HFFc6 (cell line): ENCODE measurements around the gene E2F1. TPM values are rescaled to one million over a fixed set of nuclear protein-coding genes. Genes with fewer than 3 reads are reported as not detected.
"Not testable (repeated sequence)": the region's sequence is repeated elsewhere in the genome, so short reads cannot be mapped to it uniquely, and the experiment has no call there.

ENCODE experiments used
- DNase-seq: peaks from one replicate; pipeline ENCODE4 v3.0.0-alpha.2; 2018
- H3K27ac Mint-ChIP-seq: 2 replicates; pipeline ENCODE4 v1.8.0; 2020; ENCODE audit warnings: mild to moderate bottlenecking, mixed read lengths
- H3K27me3 Mint-ChIP-seq: 2 replicates; pipeline ENCODE4 v1.8.0; 2021; ENCODE audit warnings: mild to moderate bottlenecking, moderate library complexity, mixed read lengths; ENCODE audit not compliant: insufficient read depth
- H3K36me3 Mint-ChIP-seq: 2 replicates; pipeline ENCODE4 v1.8.0; 2021; ENCODE audit warnings: low read depth, mixed read lengths
- H3K4me1 Mint-ChIP-seq: 2 replicates; pipeline ENCODE4 v1.8.0; 2020; ENCODE audit warnings: low read depth, mixed read lengths
- H3K4me3 Mint-ChIP-seq: 2 replicates; pipeline ENCODE4 v1.8.0; 2020; ENCODE audit warnings: mild to moderate bottlenecking, moderate library complexity, mixed read lengths
- H3K9me3 Mint-ChIP-seq: 2 replicates; pipeline ENCODE4 v1.8.0; 2020; ENCODE audit warnings: mild to moderate bottlenecking, mixed read lengths
- total RNA-seq, 6 experiments: library from RNA; stranded (reverse); fragmentation: NEBNext Ultra II Directional; extraction: Animal tissue kit (Norgen Biotek cat#: 25700); gene quantifications; 2 replicates in 1 of 6; 3 replicates in 5 of 6; pipeline ENCODE4 v1.2.3, GENCODE V29; 2021
- TF ChIP-seq, protein P1 (sequence below): fragments of 200-600 bp; sonication (generic); IDR thresholded peaks from 2 replicates; pipeline ENCODE4 v1.5.0; 2021; ENCODE audit warnings: antibody characterized with exemption, mild to moderate bottlenecking

E2F1 gene
- total RNA-seq, 6 experiments from 2014 or later, result 11.3 to 21.7 (median 20.2) TPM

DNA sequence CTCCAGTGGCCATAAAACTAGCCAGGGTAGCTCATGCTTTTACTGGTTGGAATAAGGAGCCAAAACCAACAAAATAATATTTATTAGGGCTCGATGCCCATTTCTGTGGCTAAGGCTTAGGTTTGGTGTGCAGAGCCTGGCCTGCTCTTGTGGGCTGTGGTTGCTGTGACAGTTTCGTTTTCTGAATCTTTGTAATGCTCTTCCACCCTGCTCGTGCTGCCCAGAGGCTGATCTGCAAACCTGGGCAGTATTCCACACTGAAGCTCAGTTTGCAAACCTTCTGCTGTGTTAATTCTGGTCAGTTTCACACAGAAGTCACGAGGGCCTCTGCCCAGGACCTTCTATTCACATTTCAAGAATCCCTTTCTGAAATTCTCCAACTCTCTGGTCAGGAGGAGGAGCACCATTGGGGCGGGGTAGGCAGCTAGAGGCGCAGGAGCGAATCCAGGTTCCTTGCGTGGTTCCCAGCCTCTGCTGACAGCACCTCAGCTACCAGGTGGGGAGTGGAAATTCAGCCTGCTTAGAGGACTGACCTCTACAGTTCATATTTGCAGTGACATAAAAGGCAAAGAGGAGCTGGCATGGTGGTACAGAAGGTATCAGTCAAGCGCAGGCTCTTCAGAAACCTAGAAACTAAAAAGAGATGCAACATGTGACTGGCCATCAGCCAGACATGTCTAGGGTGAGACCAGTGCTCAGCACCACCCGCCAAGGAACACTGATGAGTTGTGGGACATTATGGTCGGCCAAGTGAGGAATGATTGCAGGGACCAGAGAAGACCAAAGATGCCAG is 38.4 kb downstream of the E2F1 start:
- Mint-ChIP-seq H3K4me3 (no peak overlapping the region), H3K9me3 (no peaks in the 10 kb centered on the region), H3K36me3 (peaks cover 7% of the 10 kb centered on the region; the same call in 1 of the 2 replicates), H3K27ac (no peak overlapping the region), H3K4me1 (peaks cover 10% of the 10 kb centered on the region), H3K27me3 (no peaks in the 10 kb centered on the region; the same call in none of the 2 replicates)
- peak; percentile 32 for DNase-seq
- TF ChIP-seq, protein P1, sequence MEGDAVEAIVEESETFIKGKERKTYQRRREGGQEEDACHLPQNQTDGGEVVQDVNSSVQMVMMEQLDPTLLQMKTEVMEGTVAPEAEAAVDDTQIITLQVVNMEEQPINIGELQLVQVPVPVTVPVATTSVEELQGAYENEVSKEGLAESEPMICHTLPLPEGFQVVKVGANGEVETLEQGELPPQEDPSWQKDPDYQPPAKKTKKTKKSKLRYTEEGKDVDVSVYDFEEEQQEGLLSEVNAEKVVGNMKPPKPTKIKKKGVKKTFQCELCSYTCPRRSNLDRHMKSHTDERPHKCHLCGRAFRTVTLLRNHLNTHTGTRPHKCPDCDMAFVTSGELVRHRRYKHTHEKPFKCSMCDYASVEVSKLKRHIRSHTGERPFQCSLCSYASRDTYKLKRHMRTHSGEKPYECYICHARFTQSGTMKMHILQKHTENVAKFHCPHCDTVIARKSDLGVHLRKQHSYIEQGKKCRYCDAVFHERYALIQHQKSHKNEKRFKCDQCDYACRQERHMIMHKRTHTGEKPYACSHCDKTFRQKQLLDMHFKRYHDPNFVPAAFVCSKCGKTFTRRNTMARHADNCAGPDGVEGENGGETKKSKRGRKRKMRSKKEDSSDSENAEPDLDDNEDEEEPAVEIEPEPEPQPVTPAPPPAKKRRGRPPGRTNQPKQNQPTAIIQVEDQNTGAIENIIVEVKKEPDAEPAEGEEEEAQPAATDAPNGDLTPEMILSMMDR, result no peak

DNA sequence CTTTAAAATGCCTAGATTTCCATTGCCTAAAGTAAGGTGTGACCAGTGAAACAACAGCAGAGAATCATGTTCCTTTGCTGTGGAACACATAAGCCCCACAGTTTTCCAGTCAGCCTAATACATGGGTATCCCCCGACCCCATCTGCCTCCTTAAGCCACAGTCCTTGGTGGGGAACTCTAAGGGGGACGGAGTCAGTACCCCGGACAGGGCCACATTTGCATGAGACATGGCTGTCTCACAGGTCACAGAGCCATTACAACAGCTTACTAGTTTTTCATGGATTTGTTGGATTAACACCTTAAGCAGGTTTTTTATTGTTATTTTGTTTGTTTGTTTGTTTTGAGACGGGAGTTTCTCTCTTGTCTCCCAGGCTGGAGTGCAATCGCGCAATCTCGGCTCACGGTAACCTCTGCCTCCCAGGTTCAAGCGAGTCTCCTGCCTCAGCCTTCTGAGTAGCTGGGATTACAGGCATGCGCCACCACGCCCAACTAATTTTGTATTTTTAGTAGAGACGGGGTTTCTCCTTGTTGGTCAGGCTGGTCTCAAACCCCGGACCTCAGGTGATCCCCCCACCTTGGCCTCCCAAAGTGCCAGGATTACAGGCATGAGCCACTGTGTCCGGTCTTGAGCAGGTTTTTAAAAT is 39.1 kb downstream of the E2F1 start:
- H3K9me3 Mint-ChIP-seq, H3K27me3 Mint-ChIP-seq, H3K4me1 Mint-ChIP-seq, H3K4me3 Mint-ChIP-seq, DNase-seq, H3K27ac Mint-ChIP-seq, H3K36me3 Mint-ChIP-seq: not testable (repeated sequence)

DNA sequence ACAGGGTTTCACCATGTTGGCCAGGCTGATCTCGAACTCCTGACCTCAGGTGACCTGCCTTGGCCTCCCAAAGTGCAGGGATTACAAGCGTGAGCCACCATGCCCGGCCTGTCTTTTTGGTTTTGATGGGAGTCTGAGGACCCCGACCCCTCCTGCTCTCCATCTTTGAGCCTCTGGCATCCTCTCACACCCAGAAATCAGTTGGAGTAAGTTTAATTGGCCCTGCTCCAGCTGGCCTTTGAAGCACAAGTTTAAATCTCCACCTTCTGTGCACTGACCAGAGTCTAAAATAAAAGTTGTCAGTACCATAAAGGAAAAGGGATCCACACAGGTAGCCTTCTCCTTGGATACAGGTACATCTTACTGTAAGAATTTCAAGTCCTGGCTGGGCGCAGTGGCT is 40.0 kb downstream of the E2F1 start:
- H3K4me3 Mint-ChIP-seq, result no peak overlapping the region

DNA sequence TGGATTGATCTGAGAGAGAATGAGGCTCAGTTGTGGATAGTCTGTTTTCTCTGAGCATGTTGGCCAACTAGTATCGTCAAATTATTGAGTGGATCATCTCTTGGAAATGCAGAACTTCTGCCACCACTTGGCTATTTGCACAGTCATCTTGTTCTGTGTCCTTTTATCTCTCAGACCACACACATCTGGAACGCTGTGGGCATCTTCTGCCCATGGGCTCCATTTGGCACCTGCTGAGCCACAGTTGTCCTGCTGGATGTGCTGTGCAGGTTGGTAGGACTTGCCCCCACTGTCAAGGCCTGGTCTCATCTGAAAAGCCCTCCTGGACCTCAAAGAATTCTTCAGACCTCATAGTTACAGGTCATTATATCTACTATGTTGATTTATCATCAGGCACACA is 40.8 kb downstream of the E2F1 start:
- no peak for DNase-seq
- Mint-ChIP-seq H3K4me1 (peaks cover 10% of the 10 kb centered on the region), H3K4me3 (no peak overlapping the region)

More for the DNA sequence above, 40.0 kb downstream of the E2F1 start:
- no peak overlapping the region for H3K27ac Mint-ChIP-seq
- TF ChIP-seq, protein P1, result no peak
- peaks cover 10% of the 10 kb centered on the region for H3K4me1 Mint-ChIP-seq
- peaks cover 7% of the 10 kb centered on the region; the same call in 1 of the 2 replicates for H3K36me3 Mint-ChIP-seq
- H3K27me3 Mint-ChIP-seq, result no peaks in the 10 kb centered on the region; the same call in none of the 2 replicates
- H3K9me3 Mint-ChIP-seq, result no peaks in the 10 kb centered on the region
- DNase-seq, result no peak

DNA sequence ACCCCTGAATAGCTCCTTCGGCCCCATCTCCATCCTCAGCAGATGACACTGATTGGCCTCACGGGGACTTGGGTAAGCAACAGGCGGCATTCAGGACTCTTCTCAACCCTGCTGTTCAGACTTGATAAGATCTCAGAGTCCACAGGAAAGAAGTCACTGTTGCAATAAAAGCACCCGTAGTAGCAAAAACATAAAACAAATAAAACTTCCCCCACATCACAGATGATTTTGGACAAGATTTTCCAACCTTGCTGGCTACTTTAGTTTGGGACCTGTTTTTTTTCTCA is 41.2 kb downstream of the E2F1 start:
- no peaks in the 10 kb centered on the region for H3K9me3 Mint-ChIP-seq
- TF ChIP-seq, protein P1, result no peak
- no peak overlapping the region for H3K27ac Mint-ChIP-seq
- no peaks in the 10 kb centered on the region; the same call in none of the 2 replicates for H3K27me3 Mint-ChIP-seq
- H3K4me1 Mint-ChIP-seq, result peaks cover 10% of the 10 kb centered on the region
- peaks cover 14% of the 10 kb centered on the region; the same call in 1 of the 2 replicates for H3K36me3 Mint-ChIP-seq
- no peak for DNase-seq
- no peak overlapping the region for H3K4me3 Mint-ChIP-seq

More for the DNA sequence above, 40.8 kb downstream of the E2F1 start:
- Mint-ChIP-seq H3K27ac (no peak overlapping the region), H3K36me3 (peaks cover 10% of the 10 kb centered on the region; the same call in 1 of the 2 replicates), H3K9me3 (no peaks in the 10 kb centered on the region), H3K27me3 (no peaks in the 10 kb centered on the region; the same call in none of the 2 replicates)
- TF ChIP-seq, protein P1, result no peak
